Sigmoid colon (tissue), 4 donors: ENCODE data around the gene SI.

Experiments
- POLR2AphosphoS5 ChIP-seq, 4 donors: sonication (generic); formaldehyde crosslinking; IDR thresholded peaks; one replicate each; pipeline ENCODE4 v1.6.1; 2017; ENCODE audit warnings: antibody characterized with exemption in 4 of 4
- TF ChIP-seq, protein P1 (sequence below), 4 experiments: fragments of 450-650 bp in 3 of 4; fragments of 200-600 bp in 1 of 4; IDR thresholded peaks; one replicate each; pipeline ENCODE4 v1.5.1; 2016 to 2019; ENCODE audit warnings: antibody characterized with exemption in 4 of 4, mild to moderate bottlenecking in 3 of 4, moderate library complexity in 2 of 4

DNA sequence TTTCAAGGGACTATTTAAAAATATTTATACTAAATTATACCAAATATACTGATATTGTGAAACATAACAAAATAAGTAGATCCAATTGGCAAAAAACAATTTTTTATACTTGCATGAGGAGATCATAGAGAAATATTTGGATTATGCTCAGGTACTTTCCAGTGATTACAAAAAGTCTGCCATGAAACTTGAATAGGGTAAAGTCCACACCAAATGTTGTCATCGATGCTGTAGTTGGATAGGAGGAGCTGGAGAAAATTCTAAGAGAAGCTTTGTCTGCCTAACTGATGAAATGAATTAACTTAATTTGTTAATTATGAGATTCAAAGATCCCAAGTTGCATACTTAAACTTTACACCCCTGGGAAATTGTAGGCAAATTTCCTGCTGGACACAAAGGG lies 93.3 kb downstream of the SI start:
- no peak for TF ChIP-seq POLR2AphosphoS5 (IDR thresholded peaks at IDR 0.05)
- TF ChIP-seq, protein P1, sequence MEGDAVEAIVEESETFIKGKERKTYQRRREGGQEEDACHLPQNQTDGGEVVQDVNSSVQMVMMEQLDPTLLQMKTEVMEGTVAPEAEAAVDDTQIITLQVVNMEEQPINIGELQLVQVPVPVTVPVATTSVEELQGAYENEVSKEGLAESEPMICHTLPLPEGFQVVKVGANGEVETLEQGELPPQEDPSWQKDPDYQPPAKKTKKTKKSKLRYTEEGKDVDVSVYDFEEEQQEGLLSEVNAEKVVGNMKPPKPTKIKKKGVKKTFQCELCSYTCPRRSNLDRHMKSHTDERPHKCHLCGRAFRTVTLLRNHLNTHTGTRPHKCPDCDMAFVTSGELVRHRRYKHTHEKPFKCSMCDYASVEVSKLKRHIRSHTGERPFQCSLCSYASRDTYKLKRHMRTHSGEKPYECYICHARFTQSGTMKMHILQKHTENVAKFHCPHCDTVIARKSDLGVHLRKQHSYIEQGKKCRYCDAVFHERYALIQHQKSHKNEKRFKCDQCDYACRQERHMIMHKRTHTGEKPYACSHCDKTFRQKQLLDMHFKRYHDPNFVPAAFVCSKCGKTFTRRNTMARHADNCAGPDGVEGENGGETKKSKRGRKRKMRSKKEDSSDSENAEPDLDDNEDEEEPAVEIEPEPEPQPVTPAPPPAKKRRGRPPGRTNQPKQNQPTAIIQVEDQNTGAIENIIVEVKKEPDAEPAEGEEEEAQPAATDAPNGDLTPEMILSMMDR (IDR thresholded peaks at IDR 0.05) = no peak
